Measurements from ENCODE around the gene PRAMEF12.
"Not testable (repeated sequence)": the region's sequence is repeated elsewhere in the genome, so short reads cannot be mapped to it uniquely, and the experiment has no call there.

PRAMEF12 gene

DNA sequence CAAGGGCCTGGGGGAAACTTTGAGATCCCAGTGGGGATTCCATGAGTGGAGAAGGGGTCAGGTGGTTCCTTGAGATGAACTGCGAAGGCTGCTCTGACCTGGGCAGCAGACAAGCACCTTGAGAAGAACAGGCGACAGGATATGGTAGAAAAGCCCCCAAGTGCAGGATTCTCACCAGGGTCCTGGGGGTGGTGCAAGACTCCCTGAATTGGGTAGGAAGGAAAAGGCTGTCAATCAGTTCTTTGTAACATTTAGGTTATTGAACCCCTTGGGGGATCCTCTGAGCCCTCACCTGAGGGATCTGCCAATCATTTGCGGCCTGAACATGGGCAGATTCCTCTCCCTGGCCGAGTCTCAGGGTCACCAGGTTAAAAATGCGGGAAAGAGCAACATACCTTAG lies 2.4 kb upstream of the PRAMEF12 start:
- DNase-seq (ENCODE audit: low read depth), result no peak

DNA sequence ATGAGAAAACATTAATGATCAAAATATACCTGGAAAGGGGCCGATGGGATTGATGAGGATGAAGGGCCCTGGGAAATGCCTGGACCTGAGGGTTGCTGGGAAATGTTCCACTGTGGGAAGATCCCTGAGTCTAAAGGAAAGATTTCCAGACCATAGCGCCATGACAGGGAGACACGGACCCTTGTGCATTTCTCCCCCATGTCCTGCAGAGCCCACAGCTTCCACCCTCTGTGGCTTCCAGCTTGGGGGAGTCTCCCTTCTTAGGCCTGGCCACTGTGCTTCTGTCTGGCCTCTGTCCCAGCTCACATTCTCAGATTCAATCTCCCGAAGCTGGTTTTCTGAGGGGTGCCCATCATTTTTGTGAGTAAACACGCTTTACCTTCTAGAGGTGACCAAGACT lies 1.0 kb upstream of the PRAMEF12 start:
- DNase-seq (ENCODE audit: low read depth), result no peak

DNA sequence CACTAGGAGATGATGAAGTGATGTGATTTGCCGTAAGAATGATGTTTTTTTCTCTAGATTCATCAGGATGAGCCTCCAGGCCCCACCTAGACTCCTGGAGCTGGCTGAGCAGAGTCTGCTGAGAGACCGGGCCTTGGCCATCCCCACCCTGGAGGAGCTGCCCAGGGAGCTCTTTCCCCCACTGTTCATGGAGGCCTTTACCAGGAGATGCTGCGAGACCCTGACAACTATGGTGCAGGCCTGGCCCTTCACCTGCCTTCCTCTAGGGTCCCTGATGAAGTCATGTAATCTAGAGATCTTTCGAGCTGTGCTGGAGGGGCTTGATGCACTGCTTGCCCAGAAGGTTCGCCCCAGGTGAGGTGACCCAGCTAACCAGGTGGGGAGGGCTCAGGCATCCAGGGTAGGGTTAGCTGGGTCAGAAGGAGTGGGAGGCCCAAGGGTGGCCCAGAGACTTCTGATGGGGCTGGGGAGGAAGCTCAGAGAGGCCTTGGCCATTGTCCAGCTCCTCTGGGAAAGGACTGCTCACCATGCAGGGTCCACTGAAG lies 1.3 kb downstream of the PRAMEF12 start:
- no peak for DNase-seq (ENCODE audit: low read depth)

DNA sequence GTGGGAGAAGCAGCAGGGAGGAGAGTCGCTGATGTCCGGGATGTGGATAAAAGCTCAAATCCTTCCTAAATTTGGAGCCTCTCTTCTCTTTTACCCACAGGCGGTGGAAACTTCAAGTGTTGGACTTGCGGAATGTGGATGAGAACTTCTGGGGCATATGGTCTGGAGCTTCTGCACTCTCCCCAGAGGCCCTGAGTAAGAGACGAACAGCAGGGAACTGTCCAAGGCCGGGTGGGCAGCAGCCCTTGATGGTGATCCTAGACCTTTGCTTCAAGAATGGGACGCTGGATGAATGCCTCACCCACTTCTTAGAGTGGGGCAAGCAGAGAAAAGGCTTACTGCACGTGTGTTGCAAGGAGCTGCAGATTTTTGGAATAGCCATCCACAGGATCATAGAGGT lies 1.9 kb downstream of the PRAMEF12 start:
- no peak for DNase-seq (ENCODE audit: low read depth)

DNA sequence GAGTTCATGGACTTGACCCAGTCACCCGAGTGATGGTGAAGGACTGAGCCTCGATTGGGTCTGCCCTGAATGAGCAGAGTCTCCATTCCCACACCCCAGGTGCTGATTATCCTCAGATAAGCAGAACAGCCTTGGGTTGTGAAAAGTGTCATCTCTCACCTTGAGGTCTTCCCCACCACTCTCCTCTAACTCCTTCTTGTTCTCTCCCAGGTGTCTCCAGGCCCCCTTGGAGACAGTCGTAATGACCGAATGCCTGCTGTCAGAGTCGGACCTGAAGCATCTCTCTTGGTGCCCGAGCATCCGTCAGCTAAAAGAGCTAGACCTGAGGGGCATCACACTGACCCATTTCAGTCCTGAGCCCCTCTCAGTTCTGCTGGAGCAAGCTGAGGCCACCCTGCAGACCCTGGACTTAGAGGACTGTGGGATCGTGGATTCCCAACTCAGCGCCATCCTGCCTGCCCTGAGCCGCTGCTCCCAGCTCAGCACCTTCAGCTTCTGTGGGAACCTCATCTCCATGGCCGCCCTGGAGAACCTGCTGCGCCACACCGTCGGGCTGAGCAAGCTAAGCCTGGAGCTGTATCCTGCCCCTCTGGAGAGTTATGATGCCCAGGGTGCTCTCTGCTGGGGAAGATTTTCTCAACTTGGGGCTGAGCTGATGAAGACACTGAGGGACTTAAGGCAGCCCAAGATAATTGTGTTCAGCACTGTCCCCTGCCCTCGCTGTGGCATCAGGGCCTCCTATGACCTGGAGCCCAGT lies 3.4 kb downstream of the PRAMEF12 start:
- no peak for DNase-seq (ENCODE audit: low read depth)

DNA sequence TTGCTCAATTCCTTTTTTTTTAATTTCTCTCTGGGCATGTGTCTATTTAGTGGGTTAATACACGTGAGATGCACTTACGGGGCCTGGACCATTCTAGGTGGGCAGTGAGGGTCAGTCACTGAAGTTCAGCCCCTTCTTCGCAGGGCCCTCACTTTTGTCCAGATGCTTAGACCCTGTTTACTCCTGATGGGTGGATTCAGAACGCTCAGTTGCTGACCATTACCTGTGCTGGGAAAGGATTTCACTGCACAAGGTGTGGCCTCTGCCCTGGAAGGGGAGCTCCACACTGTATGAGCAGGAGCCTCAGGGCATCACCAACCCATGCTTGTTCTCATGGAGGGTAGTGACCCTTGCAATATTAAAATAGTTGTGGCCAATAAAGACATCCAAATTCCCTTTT lies 4.5 kb downstream of the PRAMEF12 start:
- DNase-seq (ENCODE audit: low read depth), result no peak

DNA sequence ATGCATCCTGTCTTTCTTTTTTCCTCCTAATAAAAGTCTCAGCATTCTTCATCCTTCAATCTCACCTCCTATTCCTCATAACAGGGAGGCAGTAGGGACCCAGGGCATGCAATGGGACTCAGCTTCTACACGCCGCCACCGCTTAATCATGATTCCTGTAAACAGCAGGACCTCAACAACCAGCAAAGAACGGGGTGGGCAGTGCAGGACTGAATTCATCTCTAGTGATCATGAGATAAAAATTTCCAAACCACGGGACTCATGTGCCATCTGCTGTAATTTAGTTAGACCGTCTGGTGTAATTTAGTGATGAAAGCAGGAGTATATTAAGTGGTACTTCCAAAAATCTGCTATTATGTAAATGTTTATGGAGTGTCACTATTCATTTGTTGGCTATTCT lies 5.4 kb downstream of the PRAMEF12 start:
- no peak for DNase-seq (ENCODE audit: low read depth)

DNA sequence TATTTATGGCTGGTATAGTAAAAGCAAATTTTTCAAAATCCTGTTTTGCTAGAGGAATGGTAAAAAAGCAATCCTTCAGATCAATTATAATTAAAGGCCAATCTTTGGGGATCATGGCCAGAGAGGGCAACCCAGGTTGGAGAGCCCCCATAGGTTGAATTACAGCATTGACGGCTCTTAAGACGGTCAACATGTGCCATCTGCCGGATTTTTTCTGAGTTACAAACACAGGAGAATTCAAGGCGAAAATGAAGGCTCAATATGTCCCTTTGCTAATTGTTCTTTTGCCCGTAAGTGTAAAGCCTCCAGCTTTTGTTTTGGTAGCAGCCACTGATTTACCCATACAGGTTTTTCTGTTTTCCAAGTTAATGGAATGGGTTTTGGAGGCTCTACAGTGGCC lies 8.0 kb downstream of the PRAMEF12 start:
- not testable (repeated sequence) for DNase-seq (ENCODE audit: low read depth)

DNA sequence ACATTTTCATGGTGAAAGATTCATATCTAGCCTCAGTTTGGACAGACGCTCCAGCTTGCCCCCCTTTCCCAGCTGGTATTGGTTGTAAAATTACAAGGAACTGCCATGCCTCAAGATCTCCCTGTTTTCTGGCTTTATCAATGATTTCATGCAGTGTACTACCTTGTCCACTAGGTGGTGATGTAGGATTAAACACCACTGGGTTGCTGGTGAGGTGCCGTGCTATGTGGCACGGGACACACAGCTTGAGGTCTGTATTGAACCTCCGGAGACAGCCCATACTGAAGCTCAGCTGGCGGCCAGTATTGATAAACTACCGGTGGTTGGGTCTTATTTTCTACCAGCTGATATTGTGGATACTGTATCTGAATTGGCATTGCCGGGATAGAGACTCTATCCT lies 10.2 kb downstream of the PRAMEF12 start:
- not testable (repeated sequence) for DNase-seq (ENCODE audit: low read depth)

DNA sequence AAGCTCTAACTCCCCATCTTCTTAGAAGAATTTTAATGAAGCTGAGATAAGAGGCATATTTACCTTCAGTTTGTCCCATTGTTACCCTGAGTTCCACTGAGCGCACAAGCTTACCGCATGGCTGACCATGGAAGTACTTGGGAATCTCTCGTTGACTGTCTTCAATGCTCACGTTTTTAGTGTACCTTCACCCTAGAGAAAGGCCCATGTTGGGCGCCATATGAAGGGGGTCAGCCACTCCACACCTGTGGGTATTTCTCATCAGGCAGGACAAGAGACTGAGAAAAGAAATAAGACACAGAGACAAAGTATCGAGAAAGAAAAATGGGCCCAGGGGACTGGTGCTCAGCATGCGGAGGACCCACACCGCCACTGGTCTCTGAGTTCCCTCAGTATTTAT lies 11.2 kb downstream of the PRAMEF12 start:
- not testable (repeated sequence) for DNase-seq (ENCODE audit: low read depth)

DNA sequence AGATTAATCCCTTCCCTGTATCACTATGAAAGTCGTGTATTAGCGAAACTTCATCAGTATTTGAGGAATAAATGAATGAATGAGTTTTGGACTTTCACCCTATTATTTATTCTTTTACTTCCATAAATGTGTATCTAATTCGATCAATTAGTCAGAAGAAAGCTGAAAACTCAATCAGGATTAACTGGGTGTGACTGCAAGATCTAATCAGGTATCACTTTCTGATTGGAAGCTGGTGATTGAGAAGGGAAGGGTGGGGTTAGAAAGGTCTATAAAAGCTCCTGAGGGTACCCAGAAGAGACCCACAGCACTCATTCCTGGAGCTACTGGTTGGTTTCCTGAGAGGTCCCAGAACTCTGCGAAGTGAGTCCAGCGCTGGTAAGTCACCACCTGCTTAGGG lies 17.6 kb downstream of the PRAMEF12 start, which contains the start of gene PRAMEF1:
Gene PRAMEF1, plus strand, starts transcription at position 301 of the 400 bp plus-strand sequence. CDS start 1,831 bp downstream, outside the sequence.
- DNase-seq (ENCODE audit: low read depth), result not testable (repeated sequence)

DNA sequence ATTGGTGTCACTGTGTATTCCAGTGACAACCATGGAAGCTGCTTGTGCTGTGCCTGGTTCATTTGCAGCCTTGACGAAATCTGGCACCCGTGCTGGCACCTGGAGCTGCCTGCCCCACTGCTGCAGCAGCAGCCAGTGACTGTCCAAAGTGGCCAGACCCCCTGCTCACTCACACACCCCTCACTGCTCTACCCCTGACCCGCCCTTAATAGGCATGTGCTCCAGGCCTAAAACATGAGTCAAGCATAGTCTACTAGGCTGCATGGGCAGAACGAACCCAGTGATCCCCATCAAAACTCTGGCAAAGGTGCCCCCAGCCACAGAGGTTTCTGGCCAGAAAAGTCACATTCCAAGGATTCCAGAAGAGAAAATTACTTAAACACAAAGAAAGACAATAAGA lies 25.4 kb downstream of the PRAMEF12 start:
- no peak for DNase-seq (ENCODE audit: low read depth)

DNA sequence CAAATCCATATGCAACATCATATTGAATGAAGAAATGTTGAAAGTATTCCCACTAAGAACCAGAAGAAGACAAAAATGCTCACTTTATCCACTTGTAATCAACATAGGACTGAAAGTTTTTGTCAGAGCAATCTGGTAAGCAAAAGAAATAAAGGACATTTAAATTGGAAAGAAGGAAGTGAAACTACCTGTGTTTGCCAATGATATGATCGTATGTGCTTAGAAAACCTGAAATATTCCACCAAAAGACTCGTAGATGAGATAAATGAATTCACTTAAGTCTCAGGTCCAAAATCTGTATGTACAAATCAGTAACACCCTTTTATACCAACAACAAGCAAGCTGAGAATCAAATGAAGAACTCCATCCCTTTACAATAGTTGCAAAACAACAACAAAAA lies 26.2 kb downstream of the PRAMEF12 start:
- DNase-seq (ENCODE audit: low read depth), result no peak

DNA sequence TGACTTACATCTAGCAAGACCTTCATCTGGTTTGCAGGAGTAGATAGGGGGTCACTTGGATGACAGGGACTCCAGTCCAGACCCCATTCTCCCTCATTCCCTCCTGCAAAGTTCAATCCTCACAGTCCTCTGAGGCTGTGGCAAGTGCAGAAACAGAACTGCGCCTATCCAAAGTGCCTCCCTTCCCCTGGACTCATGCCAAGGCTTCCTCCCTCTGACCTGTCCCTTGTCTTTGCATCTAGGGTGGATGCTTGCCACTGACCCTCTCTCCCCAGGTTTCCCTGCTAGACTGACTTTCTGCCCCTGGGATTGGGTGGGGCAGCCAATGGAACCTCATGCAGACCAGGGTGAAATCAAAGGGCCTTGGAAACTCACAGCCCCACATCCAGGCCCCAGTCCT lies 36.4 kb downstream of the PRAMEF12 start:
- DNase-seq (ENCODE audit: low read depth), result no peak

DNA sequence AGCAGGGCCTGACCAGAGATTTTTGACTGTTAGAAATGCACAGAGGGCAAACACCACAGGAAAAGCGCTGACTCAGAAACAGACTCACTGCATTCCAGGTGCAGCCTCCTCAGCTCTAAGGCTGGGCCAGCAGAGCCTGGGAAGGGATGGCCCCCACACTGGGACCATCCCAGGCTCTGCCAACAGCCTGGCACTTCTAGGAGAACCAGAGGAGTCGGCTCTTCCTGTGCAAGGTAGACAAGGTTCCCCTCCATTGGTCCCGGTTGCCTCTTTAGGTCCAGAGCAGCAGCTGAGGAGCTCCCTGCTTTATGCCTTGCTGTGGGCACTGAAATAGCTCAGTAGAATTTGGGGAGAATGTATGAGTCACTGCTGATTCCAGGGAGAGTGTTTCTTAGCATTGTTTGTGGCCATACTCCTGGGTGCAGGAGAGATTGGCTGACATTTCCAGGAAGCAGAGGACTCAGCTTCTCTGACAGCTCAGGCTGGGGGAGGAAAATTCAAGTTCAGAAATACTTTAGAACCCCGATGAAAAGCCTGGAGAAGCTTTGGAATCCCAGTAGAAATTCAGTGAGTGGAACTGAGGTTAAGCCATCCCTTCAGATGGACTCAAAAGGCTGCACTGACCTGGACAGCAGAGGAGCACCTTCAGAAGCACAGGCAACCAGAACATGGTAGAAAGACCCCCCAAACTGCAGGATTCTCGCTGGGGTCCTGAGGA lies 37.3 kb downstream of the PRAMEF12 start:
- DNase-seq (ENCODE audit: low read depth), result no peak

DNA sequence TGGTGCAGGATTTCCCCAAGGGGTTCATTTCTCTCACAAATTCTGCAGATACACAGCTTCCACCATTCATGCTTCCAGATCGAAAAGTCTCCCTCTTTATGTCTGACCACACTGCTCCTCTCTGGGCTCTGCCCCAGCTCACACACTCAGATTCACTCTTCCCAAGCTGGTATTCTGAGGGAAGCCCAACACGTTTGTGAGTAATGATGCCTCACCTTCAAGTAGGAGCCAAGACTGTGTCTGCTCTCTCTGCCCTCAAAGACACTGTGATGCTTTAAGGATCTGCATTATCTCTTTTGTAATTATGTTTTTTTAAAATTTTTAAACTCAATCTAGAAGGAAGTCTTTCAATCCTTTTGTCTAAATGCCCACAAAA lies 37.9 kb downstream of the PRAMEF12 start:
- no peak for DNase-seq (ENCODE audit: low read depth)

DNA sequence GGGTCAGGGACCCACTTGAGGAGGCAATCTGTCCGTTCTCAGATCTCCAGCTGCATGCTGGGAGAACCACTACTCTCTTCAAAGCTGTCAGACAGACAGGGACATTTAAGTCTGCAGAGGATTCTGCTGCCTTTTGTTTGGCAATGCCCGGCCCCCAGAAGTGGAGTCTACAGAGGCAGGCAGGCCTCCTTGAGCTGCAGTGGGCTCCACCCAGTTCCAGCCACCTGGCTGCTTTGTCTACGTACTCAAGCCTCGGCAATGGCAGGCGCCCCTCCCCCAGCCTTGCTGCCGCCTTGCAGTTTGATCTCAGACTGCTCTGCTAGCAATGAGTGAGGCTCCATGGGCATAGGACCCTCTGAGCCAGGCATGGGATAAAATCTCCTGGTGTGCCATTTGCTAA lies 45.5 kb downstream of the PRAMEF12 start:
- not testable (repeated sequence) for DNase-seq (ENCODE audit: low read depth)
